Stimulated activated CD8-positive, alpha-beta memory T cell treated with anti-CD3 and anti-CD28 coated beads, Interleukin-2, amount 100 ng/mL, for 48 hours (primary cell): ENCODE measurements around the gene UBXN2A.

ENCODE experiments used
- DNase-seq, 2 donors: peaks; one replicate each; pipeline ENCODE4 v3.0.0-alpha.2; 2020; ENCODE audit warnings: low read depth in 2 of 2

UBXN2A gene

GRCh38 chr2:24045511-24046508 lies 105.5 kb downstream of the UBXN2A start:
- no peak for DNase-seq

- no peak for DNase-seq
Measured at GRCh38 chr2:24046599-24046929, 106.3 kb downstream of the UBXN2A start.

GRCh38 chr2:24046930-24047702 lies 106.9 kb downstream of the UBXN2A start, which contains the start of gene WDCP:
Gene WDCP (minus strand): TSS chr2:24047391. CDS start chr2:24039494, 7,897 bp downstream.
- peak; percentile 80 to 92 for DNase-seq

DNA sequence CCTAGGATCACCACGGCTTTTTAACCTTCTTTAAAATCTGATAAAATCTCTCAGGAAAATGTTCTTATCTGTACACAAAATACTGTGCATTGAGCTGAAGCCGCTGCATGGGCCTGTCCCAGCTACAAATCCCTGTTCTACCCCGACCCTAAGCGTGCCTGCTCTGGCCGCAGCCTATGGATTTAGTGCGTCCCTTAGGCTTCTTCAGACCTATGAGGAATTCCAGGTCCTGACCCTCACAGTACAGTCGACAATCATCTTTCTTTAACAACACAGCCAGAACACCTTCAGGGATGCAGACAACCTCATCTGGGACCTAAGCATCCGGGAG lies 107.4 kb downstream of the UBXN2A start:
- no peak for DNase-seq

GRCh38 chr2:24048769-24049484 lies 108.7 kb downstream of the UBXN2A start:
- DNase-seq: no peak

DNA sequence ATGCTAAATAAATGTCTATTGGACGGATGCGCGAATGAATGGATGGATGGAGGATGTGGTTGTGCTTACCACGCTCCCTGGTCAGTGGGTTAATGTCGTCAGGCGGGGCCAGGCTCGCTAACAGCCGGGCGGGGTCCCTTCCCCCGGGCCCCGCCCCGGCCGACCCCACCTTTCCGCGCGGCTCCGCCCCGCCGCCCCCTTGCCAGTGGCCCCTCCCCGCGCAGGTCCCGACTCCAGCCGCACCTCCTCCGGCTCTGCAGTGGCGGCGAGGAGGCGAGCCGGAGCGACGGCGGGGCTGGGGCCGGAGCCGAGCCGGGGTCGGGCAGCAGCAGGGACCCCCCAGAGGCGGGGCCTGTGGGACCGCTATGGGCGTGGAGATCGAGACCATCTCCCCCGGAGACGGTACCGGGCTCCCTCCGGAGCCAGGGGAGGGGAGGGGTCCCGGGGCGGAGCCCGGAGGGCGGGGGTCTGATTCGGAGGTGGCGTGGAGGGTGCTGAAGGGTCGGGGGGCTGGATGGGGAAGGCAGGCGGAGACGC lies 109.3 kb downstream of the UBXN2A start, which contains the start of gene FKBP1B:
FKBP1B (plus strand) TSS at position 257 of the 537 bp plus-strand sequence; CDS start at position 366, 109 bp downstream.
- peak; percentile 57 to 62 for DNase-seq

DNA sequence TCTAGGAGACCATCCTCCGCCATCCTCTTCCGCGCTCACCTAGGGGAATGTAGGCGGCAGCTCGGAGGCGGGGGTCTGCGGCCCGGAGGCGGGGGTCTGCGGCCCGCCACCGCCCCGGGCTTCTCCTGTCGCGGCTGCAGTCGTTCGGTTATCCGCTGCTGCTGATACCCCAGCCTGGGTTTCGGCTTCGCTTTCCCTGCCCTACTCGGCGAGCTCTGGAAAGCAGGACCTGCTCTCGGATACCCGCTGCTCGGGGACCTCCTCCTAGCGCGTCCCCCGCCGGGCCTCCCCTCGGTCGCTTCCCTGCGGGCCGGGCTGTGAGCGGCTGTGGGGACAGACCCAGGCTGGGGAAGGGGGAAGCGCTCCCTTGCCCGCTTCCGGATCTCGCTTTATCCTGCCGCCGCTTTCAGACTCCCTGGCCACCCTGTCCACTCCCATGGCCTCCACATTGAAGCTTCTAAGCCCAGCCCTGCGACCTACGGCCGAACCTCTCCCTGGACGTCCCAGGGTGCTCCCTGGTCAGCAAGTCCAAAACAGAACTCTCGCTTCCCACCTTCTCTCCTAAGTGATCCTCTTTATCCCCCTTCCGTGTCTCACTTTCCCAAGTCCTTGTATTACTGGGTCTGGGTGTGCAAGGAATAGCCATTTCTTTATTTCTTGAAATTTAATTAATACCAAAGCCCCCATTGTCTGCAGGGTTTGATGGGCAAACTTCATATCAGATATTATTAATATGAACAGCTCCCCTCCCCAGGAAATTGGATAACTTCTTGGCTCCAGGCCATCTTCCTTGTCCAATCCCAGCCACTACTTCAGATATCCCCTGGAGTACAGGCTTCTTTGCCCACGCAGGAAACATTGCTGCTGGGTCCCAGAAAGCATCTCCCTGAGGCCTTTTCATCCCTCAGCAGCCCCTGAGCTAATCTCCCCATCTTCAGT lies 110.0 kb downstream of the UBXN2A start:
- no peak for DNase-seq

GRCh38 chr2:24051833-24052232 lies 111.6 kb downstream of the UBXN2A start:
- no peak for DNase-seq

DNA sequence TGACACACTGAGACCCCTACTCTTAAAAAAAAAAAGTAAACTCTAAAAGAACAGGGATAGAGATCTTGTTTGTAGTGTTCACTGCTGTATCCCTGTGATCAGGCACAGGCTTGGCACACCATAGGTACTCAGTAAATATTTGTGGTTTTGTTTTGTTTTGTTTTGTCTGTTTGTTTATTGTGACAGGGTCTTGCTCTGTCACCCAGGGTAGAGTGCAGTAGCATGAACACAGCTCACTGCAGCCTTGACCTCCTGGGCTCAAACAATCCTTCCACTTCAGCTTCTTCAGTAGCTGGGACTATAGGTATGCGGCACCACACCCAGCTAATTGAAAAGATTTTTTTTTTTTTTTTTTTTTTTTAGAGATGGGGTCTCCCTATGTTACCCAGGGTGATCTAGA lies 112.7 kb downstream of the UBXN2A start:
- DNase-seq: no peak
